ENCODE results near the gene SERPIND1. TPM values are rescaled to one million over a fixed set of nuclear protein-coding genes. Genes with fewer than 3 reads are reported as not detected.

Gene SERPIND1
- total and polyA plus RNA-seq, 10 of the 15 experiments (the other 5 are each of a cell fraction or from before 2014, with no cell fraction given): 0.08 to 0.85 (median 0.38) TPM; not detected in 1

DNA sequence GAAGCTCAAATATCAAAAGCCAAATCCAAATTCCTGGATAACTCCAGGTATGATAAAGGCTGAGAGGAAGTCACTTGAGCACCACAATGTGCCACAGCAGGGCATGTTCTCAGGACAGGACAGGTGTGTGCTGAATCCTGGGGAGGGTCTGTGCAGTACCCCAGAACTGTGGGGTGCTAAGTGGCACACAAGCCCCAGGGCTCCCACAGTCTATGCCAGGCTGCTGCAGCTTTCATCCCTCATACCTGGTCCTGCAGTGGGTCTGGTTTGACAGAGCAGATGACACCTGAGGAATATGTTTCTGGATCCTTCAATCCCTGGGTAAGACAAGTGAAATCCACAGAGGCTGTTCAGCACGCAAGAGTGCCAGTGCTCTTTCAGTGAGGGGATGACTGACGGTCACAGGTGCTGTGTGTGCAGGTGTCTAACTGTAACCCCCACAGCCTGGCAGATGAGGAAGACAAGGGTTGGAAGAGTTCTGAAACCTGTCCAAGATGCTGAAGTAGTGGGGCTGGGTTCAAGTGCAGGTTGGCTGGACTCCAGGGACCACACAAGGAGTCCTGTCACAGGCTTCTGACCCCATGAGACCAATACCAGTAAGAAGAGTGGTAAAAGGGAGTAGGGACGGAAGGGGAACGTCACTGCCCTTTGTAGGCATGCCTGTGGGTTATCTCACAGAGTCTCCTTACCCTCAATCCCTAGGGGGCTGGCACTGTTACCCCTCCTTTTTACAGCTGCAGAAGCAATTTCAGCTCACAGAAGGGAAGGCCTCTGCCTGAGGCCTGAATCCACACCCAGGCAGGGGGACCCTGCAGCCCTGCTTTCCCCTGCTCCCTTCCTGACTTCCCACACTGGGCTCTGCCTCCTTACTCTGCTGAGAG is 14.1 kb downstream of the SERPIND1 start:
- no peak overlapping the region for H3K4me3 ChIP-seq
- WGBS (ENCODE audit: insufficient coverage, insufficient replicate concordance, low lambda C conversion rate, missing lambda C conversion rate): 96% methylated on average over 4 of the region's 4 CpGs
- H3K79me2 ChIP-seq (ENCODE audit: control insufficient read depth, insufficient read depth, low read length): no peaks in the 10 kb centered on the region
- H3K4me1 ChIP-seq (ENCODE audit: control insufficient read depth, insufficient read depth, low read length): peaks cover 7% of the 10 kb centered on the region
- CTCF ChIA-PET: interaction anchor here (1.0 kb wide), 1 partner anchor 40 kb away, joined by 3 read pairs; no protein-coding TSS in a partner anchor
- H4K20me1 ChIP-seq (ENCODE audit: control insufficient read depth, insufficient read depth): no peaks in the 10 kb centered on the region
- POLR2A ChIA-PET: no interaction called here
- H3K27ac ChIP-seq (ENCODE audit: control insufficient read depth, insufficient read depth): no peak overlapping the region
- no peak overlapping the region for H2AFZ ChIP-seq (ENCODE audit: control insufficient read depth, low read depth, low read length)
- peaks cover 5 to 16% of the 10 kb centered on the region in 2 experiments; a peak in 3 of 4 replicates for H3K36me3 ChIP-seq (ENCODE audit: control insufficient read depth in 2 of 2, insufficient read depth in 2 of 2, low read length in 1 of 2)
- in situ Hi-C loops (cut with MboI): no loop called here
- H3K9me3 ChIP-seq (replicated peaks; ENCODE audit: control insufficient read depth, insufficient read depth, low read length): no peaks in the 10 kb centered on the region
- SMC1A ChIA-PET (ENCODE audit: uncharacterized antibody, unreplicated experiment): no interaction called here
- intact Hi-C loops (cut with micrococcal nuclease; ENCODE audit: unreplicated experiment): no loop called here
- FAIRE-seq (no peak), ATAC-seq (no peak), DNase-seq (ENCODE audit: low read depth, low spot score) (no peak)
- no TSS peak for BruUV-seq (replicated peaks)
- no peaks in the 10 kb centered on the region for H3K27me3 ChIP-seq (replicated peaks in 1 of 2; ENCODE audit: control insufficient read depth in 2 of 2, insufficient read depth in 2 of 2, low read length in 1 of 2)
- RAD21 ChIA-PET (ENCODE audit: unreplicated experiment): no interaction called here
- no peak overlapping the region for H3K4me2 ChIP-seq (ENCODE audit: control insufficient read depth, insufficient read depth)
- H3K9ac ChIP-seq (ENCODE audit: control insufficient read depth, insufficient read depth, low read length): no peak overlapping the region
- TF ChIP-seq GABPA (IDR thresholded peaks at IDR 0.05; ENCODE audit: low read depth) (no peak), POLR2AphosphoS5 (IDR thresholded peaks at IDR 0.05; ENCODE audit: low read length) (no peak), SREBF1 (IDR thresholded peaks at IDR 0.05; ENCODE audit: low read length) (no peak), EP300 (IDR thresholded peaks at IDR 0.05; ENCODE audit: borderline replicate concordance in 1 of 2, control insufficient read depth in 1 of 2, low read depth in 2 of 2, low read length in 2 of 2) (no peak), SUZ12 (IDR thresholded peaks at IDR 0.05; ENCODE audit: unreplicated experiment) (no peak), STAT3 (IDR thresholded peaks at IDR 0.05; ENCODE audit: low read depth, low read length) (no peak), BHLHE40 (IDR thresholded peaks at IDR 0.05; ENCODE audit: borderline replicate concordance in 1 of 2, low read depth in 2 of 2, low read length in 1 of 2) (no peak), RFX5 (IDR thresholded peaks at IDR 0.05; ENCODE audit: low read depth, low read length) (no peak), RUNX3 (IDR thresholded peaks at IDR 0.05; ENCODE audit: low read length) (no peak), RBBP5 (conservative IDR thresholded peaks at IDR 0.05) (no peak)
- TF ChIP-seq, protein P1, sequence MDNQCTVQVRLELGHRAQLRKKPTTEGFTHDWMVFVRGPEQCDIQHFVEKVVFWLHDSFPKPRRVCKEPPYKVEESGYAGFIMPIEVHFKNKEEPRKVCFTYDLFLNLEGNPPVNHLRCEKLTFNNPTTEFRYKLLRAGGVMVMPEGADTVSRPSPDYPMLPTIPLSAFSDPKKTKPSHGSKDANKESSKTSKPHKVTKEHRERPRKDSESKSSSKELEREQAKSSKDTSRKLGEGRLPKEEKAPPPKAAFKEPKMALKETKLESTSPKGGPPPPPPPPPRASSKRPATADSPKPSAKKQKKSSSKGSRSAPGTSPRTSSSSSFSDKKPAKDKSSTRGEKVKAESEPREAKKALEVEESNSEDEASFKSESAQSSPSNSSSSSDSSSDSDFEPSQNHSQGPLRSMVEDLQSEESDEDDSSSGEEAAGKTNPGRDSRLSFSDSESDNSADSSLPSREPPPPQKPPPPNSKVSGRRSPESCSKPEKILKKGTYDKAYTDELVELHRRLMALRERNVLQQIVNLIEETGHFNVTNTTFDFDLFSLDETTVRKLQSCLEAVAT (IDR thresholded peaks at IDR 0.05): no peak
- TF ChIP-seq, protein P2, sequence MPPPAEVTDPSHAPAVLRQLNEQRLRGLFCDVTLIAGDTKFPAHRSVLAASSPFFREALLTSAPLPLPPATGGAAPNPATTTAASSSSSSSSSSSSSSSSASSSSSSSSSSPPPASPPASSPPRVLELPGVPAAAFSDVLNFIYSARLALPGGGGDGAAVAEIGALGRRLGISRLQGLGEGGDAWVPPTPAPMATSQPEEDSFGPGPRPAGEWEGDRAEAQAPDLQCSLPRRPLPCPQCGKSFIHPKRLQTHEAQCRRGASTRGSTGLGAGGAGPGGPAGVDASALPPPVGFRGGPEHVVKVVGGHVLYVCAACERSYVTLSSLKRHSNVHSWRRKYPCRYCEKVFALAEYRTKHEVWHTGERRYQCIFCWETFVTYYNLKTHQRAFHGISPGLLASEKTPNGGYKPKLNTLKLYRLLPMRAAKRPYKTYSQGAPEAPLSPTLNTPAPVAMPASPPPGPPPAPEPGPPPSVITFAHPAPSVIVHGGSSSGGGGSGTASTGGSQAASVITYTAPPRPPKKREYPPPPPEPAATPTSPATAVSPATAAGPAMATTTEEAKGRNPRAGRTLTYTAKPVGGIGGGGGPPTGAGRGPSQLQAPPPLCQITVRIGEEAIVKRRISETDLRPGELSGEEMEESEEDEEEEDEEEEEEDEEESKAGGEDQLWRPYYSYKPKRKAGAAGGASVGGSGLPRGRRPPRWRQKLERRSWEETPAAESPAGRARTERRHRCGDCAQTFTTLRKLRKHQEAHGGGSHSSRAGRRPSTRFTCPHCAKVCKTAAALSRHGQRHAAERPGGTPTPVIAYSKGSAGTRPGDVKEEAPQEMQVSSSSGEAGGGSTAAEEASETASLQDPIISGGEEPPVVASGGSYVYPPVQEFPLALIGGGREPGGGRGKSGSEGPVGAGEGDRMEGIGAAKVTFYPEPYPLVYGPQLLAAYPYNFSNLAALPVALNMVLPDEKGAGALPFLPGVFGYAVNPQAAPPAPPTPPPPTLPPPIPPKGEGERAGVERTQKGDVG (CRISPR knock-in tag; IDR thresholded peaks at IDR 0.05): no peak
- TF ChIP-seq, protein P3, sequence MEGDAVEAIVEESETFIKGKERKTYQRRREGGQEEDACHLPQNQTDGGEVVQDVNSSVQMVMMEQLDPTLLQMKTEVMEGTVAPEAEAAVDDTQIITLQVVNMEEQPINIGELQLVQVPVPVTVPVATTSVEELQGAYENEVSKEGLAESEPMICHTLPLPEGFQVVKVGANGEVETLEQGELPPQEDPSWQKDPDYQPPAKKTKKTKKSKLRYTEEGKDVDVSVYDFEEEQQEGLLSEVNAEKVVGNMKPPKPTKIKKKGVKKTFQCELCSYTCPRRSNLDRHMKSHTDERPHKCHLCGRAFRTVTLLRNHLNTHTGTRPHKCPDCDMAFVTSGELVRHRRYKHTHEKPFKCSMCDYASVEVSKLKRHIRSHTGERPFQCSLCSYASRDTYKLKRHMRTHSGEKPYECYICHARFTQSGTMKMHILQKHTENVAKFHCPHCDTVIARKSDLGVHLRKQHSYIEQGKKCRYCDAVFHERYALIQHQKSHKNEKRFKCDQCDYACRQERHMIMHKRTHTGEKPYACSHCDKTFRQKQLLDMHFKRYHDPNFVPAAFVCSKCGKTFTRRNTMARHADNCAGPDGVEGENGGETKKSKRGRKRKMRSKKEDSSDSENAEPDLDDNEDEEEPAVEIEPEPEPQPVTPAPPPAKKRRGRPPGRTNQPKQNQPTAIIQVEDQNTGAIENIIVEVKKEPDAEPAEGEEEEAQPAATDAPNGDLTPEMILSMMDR (IDR thresholded peaks at IDR 0.05 in 2 of 3, conservative IDR thresholded peaks at IDR 0.05 in 1 of 3; ENCODE audit: control insufficient read depth in 2 of 3, extremely low read depth in 1 of 3, insufficient read depth in 1 of 3, low read depth in 3 of 3, low read length in 3 of 3): no peak

Data from GM12878 (cell line).